HepG2 (cell line): ENCODE measurements around the gene DOK4. TPM values are rescaled to one million over a fixed set of nuclear protein-coding genes. Genes with fewer than 3 reads are reported as not detected.

Source experiments
- ATF1 ChIP-seq: IDR thresholded peaks from 2 replicates; pipeline ENCODE4 v1.6.1; 2016; ENCODE audit warnings: mild to moderate bottlenecking, control low read depth
- ELF3 ChIP-seq: IDR thresholded peaks from 2 replicates; pipeline ENCODE4 v1.6.1; 2016; ENCODE audit warnings: missing genetic modification reagents, missing compliant biosample characterization
- FOSL2 ChIP-seq: sonication (generic); formaldehyde crosslinking; IDR thresholded peaks from 2 replicates; pipeline ENCODE4 v1.4.0; 2020; ENCODE audit warnings: missing genetic modification reagents
- FOXC1 ChIP-seq: sonication (generic); formaldehyde crosslinking; IDR thresholded peaks from 2 replicates; pipeline ENCODE4 v1.8.0; 2022; ENCODE audit warnings: mild to moderate bottlenecking, missing genetic modification reagents, borderline replicate concordance
- HMGA1 ChIP-seq: sonication (generic); formaldehyde crosslinking; conservative IDR thresholded peaks from 2 replicates; pipeline ENCODE4 v1.4.0; 2020; ENCODE audit warnings: missing genetic modification reagents
- HOMEZ ChIP-seq: IDR thresholded peaks from 2 replicates; pipeline ENCODE4 v1.6.1; 2016; ENCODE audit warnings: low read depth
- KDM1A ChIP-seq: IDR thresholded peaks from 2 replicates; pipeline ENCODE4 v1.6.1; 2016; ENCODE audit warnings: missing compliant biosample characterization
- RAD21 ChIP-seq: fragments of 450-650 bp; formaldehyde crosslinking; IDR thresholded peaks from 2 replicates; pipeline ENCODE4 v1.5.0; 2020; ENCODE audit warnings: mild to moderate bottlenecking
- SKIL ChIP-seq: sonication (generic); formaldehyde crosslinking; IDR thresholded peaks from 2 replicates; pipeline ENCODE4 v1.8.0; 2022; ENCODE audit warnings: missing genetic modification reagents, mild to moderate bottlenecking, moderate library complexity, borderline replicate concordance
- SRSF4 ChIP-seq: fragments of 200-400 bp; formaldehyde crosslinking; IDR thresholded peaks from one replicate; pipeline ENCODE4 v1.6.1; 2018; ENCODE audit warnings: mild to moderate bottlenecking, low read depth, low read length, moderate library complexity; ENCODE audit not compliant: poor library complexity, severe bottlenecking
- TOE1 ChIP-seq: sonication (generic); formaldehyde crosslinking; IDR thresholded peaks from 2 replicates; pipeline ENCODE4 v1.4.0; 2020; ENCODE audit warnings: mild to moderate bottlenecking, missing genetic modification reagents
- UBTF ChIP-seq: sonication (generic); formaldehyde crosslinking; IDR thresholded peaks from 2 replicates; pipeline ENCODE4 v1.4.0; 2020; ENCODE audit warnings: mild to moderate bottlenecking, missing genetic modification reagents
- ZEB1 ChIP-seq: IDR thresholded peaks from 2 replicates; pipeline ENCODE4 v1.6.1; 2012; ENCODE audit warnings: mild to moderate bottlenecking, low read depth, inconsistent platforms; ENCODE audit not compliant: insufficient replicate concordance
- ZMYM3 ChIP-seq: sonication (generic); formaldehyde crosslinking; IDR thresholded peaks from 2 replicates; pipeline ENCODE4 v1.5.1; 2020; ENCODE audit warnings: mild to moderate bottlenecking, missing genetic modification reagents
- ZNF484 ChIP-seq: sonication (generic); formaldehyde crosslinking; IDR thresholded peaks from 2 replicates; pipeline ENCODE4 v1.5.1; 2020; ENCODE audit warnings: mild to moderate bottlenecking, low read depth, missing genetic modification reagents, borderline replicate concordance
- ZNF558 ChIP-seq: sonication (generic); formaldehyde crosslinking; IDR thresholded peaks from 2 replicates; pipeline ENCODE4 v1.9.0; 2022; ENCODE audit warnings: mild to moderate bottlenecking, missing genetic modification reagents, borderline replicate concordance
- ZNF737 ChIP-seq: sonication (generic); formaldehyde crosslinking; IDR thresholded peaks from 2 replicates; pipeline ENCODE4 v1.5.0; 2020; ENCODE audit warnings: missing genetic modification reagents, mild to moderate bottlenecking, borderline replicate concordance
- polyA plus RNA-seq, 8 experiments: library from polyadenylated mRNA; depleted of rRNA in 3 of 8; stranded (reverse) in 7 of 8; unstranded in 1 of 8; fragments of >200 nt; fragmentation: Illumina TruSeq in 4 of 8; extraction: Trizol in 4 of 8; gene quantifications; 2 replicates each; pipeline versions ENCODE4 v1.2.1 to v1.2.3, GENCODE V29; 2011 to 2016; ENCODE audit warnings: low read depth in 4 of 8, missing spikeins in 1 of 8, mixed read lengths in 1 of 8; ENCODE audit not compliant: insufficient read depth in 1 of 8
- total RNA-seq, 5 experiments: library from RNA; depleted of rRNA; stranded (reverse); fragments of >200 nt; fragmentation: Illumina TruSeq; extraction: Trizol; gene quantifications; 2 replicates each; pipeline ENCODE4 v1.2.3, GENCODE V29; 2016; ENCODE audit warnings: low read depth in 1 of 5
- TF ChIP-seq, protein P1 (sequence below): sonication (generic); formaldehyde crosslinking; IDR thresholded peaks from 2 replicates; pipeline ENCODE4 v1.4.0; 2020; ENCODE audit warnings: mild to moderate bottlenecking, missing genetic modification reagents
- TF ChIP-seq, protein P2 (sequence below): sonication (generic); formaldehyde crosslinking; IDR thresholded peaks from 2 replicates; pipeline ENCODE4 v1.8.1; 2023; ENCODE audit warnings: missing genetic modification reagents, mild to moderate bottlenecking, borderline replicate concordance

Gene DOK4
- total and polyA plus RNA-seq, 2 of the 13 experiments (the other 11 are each of a cell fraction or from before 2014, with no cell fraction given): 52.7 to 70.0 TPM

GRCh38 chr16:57480754-57481230, 5.5 kb downstream of the DOK4 start (continued):
- TF ChIP-seq SKIL (CRISPR knock-in tag) (peak; percentile 4; the same call in 1 of the 2 replicates), ATF1 (no peak), ZEB1 (no peak), ZNF558 (CRISPR knock-in tag) (no peak), ELF3 (CRISPR knock-in tag) (no peak), TOE1 (no peak), FOSL2 (CRISPR knock-in tag) (no peak), ZMYM3 (CRISPR knock-in tag) (peak; percentile 98), SRSF4 (no peak), HMGA1 (CRISPR knock-in tag) (no peak), UBTF (CRISPR knock-in tag) (no peak), HOMEZ (CRISPR knock-in tag) (no peak), FOXC1 (CRISPR knock-in tag) (no peak), ZNF484 (0 out of 2 replicates have a peak, but pooled peaks have one; percentile 8), ZNF737 (CRISPR knock-in tag) (no peak), KDM1A (CRISPR knock-in tag) (peak; percentile 93; the same call in 1 of the 2 replicates), RAD21 (CRISPR knock-in tag) (no peak)
- TF ChIP-seq, protein P1, sequence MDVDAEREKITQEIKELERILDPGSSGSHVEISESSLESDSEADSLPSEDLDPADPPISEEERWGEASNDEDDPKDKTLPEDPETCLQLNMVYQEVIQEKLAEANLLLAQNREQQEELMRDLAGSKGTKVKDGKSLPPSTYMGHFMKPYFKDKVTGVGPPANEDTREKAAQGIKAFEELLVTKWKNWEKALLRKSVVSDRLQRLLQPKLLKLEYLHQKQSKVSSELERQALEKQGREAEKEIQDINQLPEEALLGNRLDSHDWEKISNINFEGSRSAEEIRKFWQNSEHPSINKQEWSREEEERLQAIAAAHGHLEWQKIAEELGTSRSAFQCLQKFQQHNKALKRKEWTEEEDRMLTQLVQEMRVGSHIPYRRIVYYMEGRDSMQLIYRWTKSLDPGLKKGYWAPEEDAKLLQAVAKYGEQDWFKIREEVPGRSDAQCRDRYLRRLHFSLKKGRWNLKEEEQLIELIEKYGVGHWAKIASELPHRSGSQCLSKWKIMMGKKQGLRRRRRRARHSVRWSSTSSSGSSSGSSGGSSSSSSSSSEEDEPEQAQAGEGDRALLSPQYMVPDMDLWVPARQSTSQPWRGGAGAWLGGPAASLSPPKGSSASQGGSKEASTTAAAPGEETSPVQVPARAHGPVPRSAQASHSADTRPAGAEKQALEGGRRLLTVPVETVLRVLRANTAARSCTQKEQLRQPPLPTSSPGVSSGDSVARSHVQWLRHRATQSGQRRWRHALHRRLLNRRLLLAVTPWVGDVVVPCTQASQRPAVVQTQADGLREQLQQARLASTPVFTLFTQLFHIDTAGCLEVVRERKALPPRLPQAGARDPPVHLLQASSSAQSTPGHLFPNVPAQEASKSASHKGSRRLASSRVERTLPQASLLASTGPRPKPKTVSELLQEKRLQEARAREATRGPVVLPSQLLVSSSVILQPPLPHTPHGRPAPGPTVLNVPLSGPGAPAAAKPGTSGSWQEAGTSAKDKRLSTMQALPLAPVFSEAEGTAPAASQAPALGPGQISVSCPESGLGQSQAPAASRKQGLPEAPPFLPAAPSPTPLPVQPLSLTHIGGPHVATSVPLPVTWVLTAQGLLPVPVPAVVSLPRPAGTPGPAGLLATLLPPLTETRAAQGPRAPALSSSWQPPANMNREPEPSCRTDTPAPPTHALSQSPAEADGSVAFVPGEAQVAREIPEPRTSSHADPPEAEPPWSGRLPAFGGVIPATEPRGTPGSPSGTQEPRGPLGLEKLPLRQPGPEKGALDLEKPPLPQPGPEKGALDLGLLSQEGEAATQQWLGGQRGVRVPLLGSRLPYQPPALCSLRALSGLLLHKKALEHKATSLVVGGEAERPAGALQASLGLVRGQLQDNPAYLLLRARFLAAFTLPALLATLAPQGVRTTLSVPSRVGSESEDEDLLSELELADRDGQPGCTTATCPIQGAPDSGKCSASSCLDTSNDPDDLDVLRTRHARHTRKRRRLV (CRISPR knock-in tag): 0 out of 2 replicates have a peak, but pooled peaks have one; percentile 12
- TF ChIP-seq, protein P2, sequence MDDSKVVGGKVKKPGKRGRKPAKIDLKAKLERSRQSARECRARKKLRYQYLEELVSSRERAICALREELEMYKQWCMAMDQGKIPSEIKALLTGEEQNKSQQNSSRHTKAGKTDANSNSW (CRISPR knock-in tag): no peak
